A204.1 (cell line): ENCODE measurements around the gene MISFA.
"Not testable (repeated sequence)": the region's sequence is repeated elsewhere in the genome, so short reads cannot be mapped to it uniquely, and the experiment has no call there.

Experiments used
- FAIRE-seq: peaks from 2 replicates; lab custom pipeline; 2012; peaks lifted over from hg19 to GRCh38; lab: Jason Lieb, UNC

The MISFA gene

GRCh38 chr11:18617688-18618341 is 18.2 kb downstream of the MISFA start:
- FAIRE-seq: no peak

GRCh38 chr11:18618342-18619025 is 18.9 kb downstream of the MISFA start:
- FAIRE-seq: no peak

GRCh38 chr11:18623707-18624106 is 24.1 kb downstream of the MISFA start:
- no peak for FAIRE-seq

GRCh38 chr11:18624161-18624560 is 24.6 kb downstream of the MISFA start:
- FAIRE-seq: no peak

- FAIRE-seq: no peak
Observed at GRCh38 chr11:18632841-18633240, 33.3 kb downstream of the MISFA start.

GRCh38 chr11:18633256-18634139 is 33.9 kb downstream of the MISFA start:
- FAIRE-seq: no peak

- peak; percentile 96 for FAIRE-seq
Observed at GRCh38 chr11:18634140-18635032, 34.8 kb downstream of the MISFA start, which contains the start of gene SPTY2D1. Gene SPTY2D1, minus strand, starts transcription at chr11:18634342. Its CDS starts 85 bp downstream, at chr11:18634257.

GRCh38 chr11:18641677-18642076 is 42.1 kb downstream of the MISFA start:
- no peak for FAIRE-seq

- not testable (repeated sequence) for FAIRE-seq
Observed at GRCh38 chr11:18643034-18643433, 43.4 kb downstream of the MISFA start.

GRCh38 chr11:18650353-18650752 is 50.8 kb downstream of the MISFA start:
- FAIRE-seq: no peak

GRCh38 chr11:18650859-18651557 is 51.4 kb downstream of the MISFA start:
- FAIRE-seq: no peak
